Endothelial cell of umbilical vein (primary cell): Measurements from ENCODE around the gene FGD6. TPM values are rescaled to one million over a fixed set of nuclear protein-coding genes. Genes with fewer than 3 reads are reported as not detected.

ENCODE experiments used
- BruUV-seq: library from RNA; stranded (reverse); fragments of 400-500 nt; replicated peaks from 2 replicates; lab custom pipeline; 2021; lab: Mats Ljungman, UMichigan
- CTCF ChIA-PET: fragments of 300-600, 350-600 bp; sonication (Branson Sonifier 250); formaldehyde crosslinking; loops from one replicate; lab custom pipeline; 2021; ENCODE audit warnings: antibody characterized with exemption, inconsistent platforms; lab: Charles Lee
- POLR2A ChIA-PET: fragments of 300-600, 350-600 bp; sonication (Branson Sonifier 250); formaldehyde crosslinking; loops from one replicate; lab custom pipeline; 2021; ENCODE audit warnings: antibody characterized with exemption, inconsistent platforms; lab: Charles Lee
- DNase-seq: peaks from one replicate; pipeline ENCODE4 v3.0.0-alpha.2; 2011; ENCODE audit warnings: low read depth, low spot score
- FAIRE-seq: peaks from 2 replicates; lab custom pipeline; 2011; peaks lifted over from hg19 to GRCh38; lab: Jason Lieb, UNC
- H2AFZ ChIP-seq: 2 replicates; pipeline ENCODE4 v1.6.0; 2012; ENCODE audit warnings: low read depth, low read length, control low read depth, inconsistent platforms
- H3K27ac ChIP-seq: 2 replicates; pipeline ENCODE4 v1.5.1; 2011; ENCODE audit warnings: low read depth, mild to moderate bottlenecking, control low read depth, low read length, moderate library complexity; ENCODE audit not compliant: insufficient read depth
- H3K27me3 ChIP-seq, 2 experiments: 2 replicates each; pipeline versions ENCODE4 v1.6.0 to v1.6.1; 2011; ENCODE audit warnings: low read length in 2 of 2, mixed read lengths in 1 of 2; ENCODE audit not compliant: control insufficient read depth in 2 of 2, insufficient read depth in 2 of 2
- H3K36me3 ChIP-seq, 2 experiments: 2 replicates in 1 of 2; 3 replicates in 1 of 2; pipeline ENCODE4 v1.5.1; 2011; ENCODE audit warnings: low read length in 2 of 2, mild to moderate bottlenecking in 1 of 2, moderate library complexity in 1 of 2; ENCODE audit not compliant: control insufficient read depth in 2 of 2, insufficient read depth in 2 of 2; ENCODE audit errors: extremely low read depth in 1 of 2
- H3K4me1 ChIP-seq: 3 replicates; pipeline ENCODE4 v1.5.1; 2011; ENCODE audit warnings: mild to moderate bottlenecking, low read length; ENCODE audit not compliant: control insufficient read depth, insufficient read depth; ENCODE audit errors: extremely low read depth
- H3K4me2 ChIP-seq: 2 replicates; pipeline ENCODE4 v1.6.1; 2011; ENCODE audit warnings: low read length, control low read depth, mixed read lengths; ENCODE audit not compliant: insufficient read depth
- H3K4me3 ChIP-seq, 3 experiments: fragments of 200-600 bp in 1 of 3; sonication (generic), shearing (Covaris generic) in 1 of 3; replicated peaks in 1 of 3; 2 replicates each; pipeline ENCODE4 v1.5.1; 2011 to 2016; ENCODE audit warnings: control low read depth in 3 of 3, low read length in 3 of 3, mild to moderate bottlenecking in 2 of 3, inconsistent platforms in 1 of 3, low read depth in 1 of 3, moderate library complexity in 1 of 3; ENCODE audit not compliant: insufficient read depth in 1 of 3
- H3K79me2 ChIP-seq: 2 replicates; pipeline ENCODE4 v1.6.0; 2012; ENCODE audit warnings: low read length, inconsistent platforms; ENCODE audit not compliant: control insufficient read depth, insufficient read depth
- H3K9ac ChIP-seq: replicated peaks from 2 replicates; pipeline ENCODE3; 2011; ENCODE audit warnings: low read length, control low read depth; ENCODE audit not compliant: insufficient read depth; ENCODE audit errors: extremely low read depth
- H3K9me1 ChIP-seq: replicated peaks from 3 replicates; pipeline ENCODE4 v1.6.0; 2011; ENCODE audit warnings: mild to moderate bottlenecking, low read length; ENCODE audit not compliant: control insufficient read depth, insufficient read depth; ENCODE audit errors: extremely low read depth
- H3K9me3 ChIP-seq: replicated peaks from 2 replicates; pipeline ENCODE4 v1.5.1; 2012; ENCODE audit warnings: low read length, inconsistent platforms; ENCODE audit not compliant: control insufficient read depth, insufficient read depth
- H4K20me1 ChIP-seq: replicated peaks from 2 replicates; pipeline ENCODE3; 2011; ENCODE audit warnings: mild to moderate bottlenecking, low read length; ENCODE audit not compliant: control insufficient read depth, insufficient read depth; ENCODE audit errors: extremely low read depth
- EZH2 ChIP-seq: IDR thresholded peaks from 2 replicates; pipeline ENCODE4 v1.6.1; 2012; ENCODE audit warnings: borderline replicate concordance, low read depth, mild to moderate bottlenecking, moderate library complexity, low read length, inconsistent platforms; ENCODE audit not compliant: severe bottlenecking
- FOS ChIP-seq: IDR thresholded peaks from 2 replicates; pipeline ENCODE4 v1.6.1; 2011; ENCODE audit warnings: mild to moderate bottlenecking, low read length, moderate library complexity, borderline replicate concordance; ENCODE audit not compliant: insufficient read depth
- GATA2 ChIP-seq: IDR thresholded peaks from 2 replicates; pipeline ENCODE4 v1.7.0; 2011; ENCODE audit warnings: low read depth, mild to moderate bottlenecking, moderate library complexity, mixed read lengths, low read length; ENCODE audit not compliant: insufficient read length, insufficient read depth
- JUN ChIP-seq: IDR thresholded peaks from 2 replicates; pipeline ENCODE4 v1.6.1; 2011; ENCODE audit warnings: borderline replicate concordance, low read depth; ENCODE audit not compliant: insufficient read length, insufficient read depth
- MYC ChIP-seq: IDR thresholded peaks from one replicate; pipeline ENCODE4 v1.6.1; 2011; ENCODE audit warnings: mild to moderate bottlenecking, low read depth, low read length
- POLR2A ChIP-seq: IDR thresholded peaks from 2 replicates; pipeline ENCODE4 v1.6.1; 2012; ENCODE audit warnings: low read depth, mild to moderate bottlenecking, control low read depth, low read length
- POLR2AphosphoS5 ChIP-seq: IDR thresholded peaks from 2 replicates; pipeline ENCODE4 v1.6.1; 2012; ENCODE audit warnings: low read depth, mild to moderate bottlenecking, control low read depth, low read length, moderate library complexity; ENCODE audit not compliant: insufficient read depth
- dilution Hi-C: fragments of 300-500 bp; cut with MboI; formaldehyde crosslinking; loops from one replicate; pipeline ENCODE4 v1.15.0; 2019; ENCODE audit warnings: low sequenced_read_pairs; ENCODE audit not compliant: extremely low pct_ligation_motif_present
- intact Hi-C: fragments of 100-400 bp; cut with micrococcal nuclease; formaldehyde crosslinking; loops from one replicate; pipeline ENCODE4 v1.10.0; 2022
- polyA plus RNA-seq, 4 experiments: library from polyadenylated mRNA; depleted of rRNA in 3 of 4; stranded (reverse) in 3 of 4; unstranded in 1 of 4; fragments of >200 nt; gene quantifications; 2 replicates each; pipeline versions ENCODE4 v1.2.1 to v1.2.3, GENCODE V29; 2011 to 2012; ENCODE audit warnings: missing spikeins in 1 of 4
- total RNA-seq: library from RNA; stranded (reverse); gene quantifications from 2 replicates; pipeline ENCODE4 v1.2.3, GENCODE V29; 2021
- TF ChIP-seq, protein P1 (sequence below), 2 donors: IDR thresholded peaks; 1 replicate in 1 of 2; 2 replicates in 1 of 2; pipeline ENCODE4 v1.5.1; 2011; ENCODE audit warnings: low read length in 2 of 2, mild to moderate bottlenecking in 2 of 2, moderate library complexity in 2 of 2, control low read depth in 1 of 2, inconsistent platforms in 1 of 2, low read depth in 1 of 2; ENCODE audit not compliant: insufficient read depth in 1 of 2; ENCODE audit errors: extremely low read depth in 1 of 2
- TF ChIP-seq, protein P2 (sequence below): IDR thresholded peaks from 2 replicates; pipeline ENCODE4 v1.6.1; 2011; ENCODE audit not compliant: insufficient read depth, insufficient read length

The FGD6 gene
- total and polyA plus RNA-seq, 2 donors (not counting 3 experiments of a cell fraction or from before 2014, with no cell fraction given) = 5.9 to 14.0 TPM

DNA sequence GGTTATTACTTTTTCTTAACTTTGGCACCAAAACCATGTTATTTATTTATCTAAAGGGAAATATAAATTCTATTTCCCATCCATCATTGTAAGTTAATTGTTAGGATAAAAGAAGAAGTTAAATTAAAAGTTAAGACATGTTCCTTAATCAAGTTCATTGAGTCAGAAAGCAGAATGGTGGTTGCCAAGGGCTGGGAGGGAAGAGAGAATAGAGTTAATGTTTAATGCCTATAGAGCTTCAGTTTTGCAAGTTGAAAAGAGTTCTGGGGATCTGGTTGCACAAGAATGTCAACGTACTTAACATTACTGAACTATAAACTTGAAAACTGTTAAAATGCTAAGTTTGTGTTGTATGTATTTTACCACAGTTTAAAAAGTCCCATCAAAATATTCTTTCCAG lies 80.7 kb downstream of the FGD6 start:
- ChIA-PET POLR2A (interaction anchor here (0.6 kb wide), 1 partner anchor 80 kb away, joined by 7 read pairs; no protein-coding TSS in a partner anchor), CTCF (no interaction called here)
- Histone ChIP-seq H2AFZ (no peak overlapping the region), H4K20me1 (no peaks in the 10 kb centered on the region), H3K4me3 (no peak overlapping the region), H3K36me3 (peaks cover 0 to 8% of the 10 kb centered on the region in 2 experiments), H3K27ac (no peak overlapping the region), H3K9me3 (no peaks in the 10 kb centered on the region), H3K4me1 (peaks cover 5% of the 10 kb centered on the region), H3K79me2 (no peaks in the 10 kb centered on the region), H3K9me1 (no peaks in the 10 kb centered on the region), H3K27me3 (no peaks in the 10 kb centered on the region), H3K4me2 (no peak overlapping the region), H3K9ac (no peak overlapping the region)
- intact Hi-C loops (no loop called here), dilution Hi-C loops (no loop called here)
- BruUV-seq = no TSS peak
- no peak for FAIRE-seq
- DNase-seq = no peak
- no peak for TF ChIP-seq EZH2
- TF ChIP-seq, protein P1, sequence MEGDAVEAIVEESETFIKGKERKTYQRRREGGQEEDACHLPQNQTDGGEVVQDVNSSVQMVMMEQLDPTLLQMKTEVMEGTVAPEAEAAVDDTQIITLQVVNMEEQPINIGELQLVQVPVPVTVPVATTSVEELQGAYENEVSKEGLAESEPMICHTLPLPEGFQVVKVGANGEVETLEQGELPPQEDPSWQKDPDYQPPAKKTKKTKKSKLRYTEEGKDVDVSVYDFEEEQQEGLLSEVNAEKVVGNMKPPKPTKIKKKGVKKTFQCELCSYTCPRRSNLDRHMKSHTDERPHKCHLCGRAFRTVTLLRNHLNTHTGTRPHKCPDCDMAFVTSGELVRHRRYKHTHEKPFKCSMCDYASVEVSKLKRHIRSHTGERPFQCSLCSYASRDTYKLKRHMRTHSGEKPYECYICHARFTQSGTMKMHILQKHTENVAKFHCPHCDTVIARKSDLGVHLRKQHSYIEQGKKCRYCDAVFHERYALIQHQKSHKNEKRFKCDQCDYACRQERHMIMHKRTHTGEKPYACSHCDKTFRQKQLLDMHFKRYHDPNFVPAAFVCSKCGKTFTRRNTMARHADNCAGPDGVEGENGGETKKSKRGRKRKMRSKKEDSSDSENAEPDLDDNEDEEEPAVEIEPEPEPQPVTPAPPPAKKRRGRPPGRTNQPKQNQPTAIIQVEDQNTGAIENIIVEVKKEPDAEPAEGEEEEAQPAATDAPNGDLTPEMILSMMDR (IDR thresholded peaks at IDR 0.05; ENCODE audit: extremely low read depth in 1 of 2, insufficient read depth in 1 of 2, low read depth in 1 of 2, low read length in 2 of 2) = no peak
- TF ChIP-seq GATA2 = no peak
- no peak for TF ChIP-seq JUN
- TF ChIP-seq POLR2A = no peak
- TF ChIP-seq FOS = no peak
- no peak for TF ChIP-seq MYC
- TF ChIP-seq, protein P2, sequence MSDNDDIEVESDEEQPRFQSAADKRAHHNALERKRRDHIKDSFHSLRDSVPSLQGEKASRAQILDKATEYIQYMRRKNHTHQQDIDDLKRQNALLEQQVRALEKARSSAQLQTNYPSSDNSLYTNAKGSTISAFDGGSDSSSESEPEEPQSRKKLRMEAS = no peak
- no peak for TF ChIP-seq POLR2AphosphoS5
